Gastrocnemius medialis (tissue), 4 donors: ENCODE measurements around the gene NLRP2B. TPM values are rescaled to one million over a fixed set of nuclear protein-coding genes. Genes with fewer than 3 reads are reported as not detected.
"Not testable (repeated sequence)": the region's sequence is repeated elsewhere in the genome, so short reads cannot be mapped to it uniquely, and the experiment has no call there.

Experiments used
- ATAC-seq, 2 donors: fragments of 150-250 bp; one replicate each; pipeline ENCODE4 v1.9.1; 2016
- DNase-seq, 2 donors: peaks; one replicate each; pipeline ENCODE4 v3.0.0-alpha.2; 2019
- H3K27ac ChIP-seq, 4 donors: fragments of 200-600 bp; sonication (generic); 1 replicate in 1 of 4; 2 replicates in 3 of 4; pipeline ENCODE4 v1.5.1; 2016 to 2018; ENCODE audit warnings: mild to moderate bottlenecking in 2 of 4, moderate library complexity in 1 of 4
- H3K27me3 ChIP-seq, 3 donors: fragments of 200-600 bp; sonication (generic) in 2 of 3; 1 replicate in 1 of 3; 2 replicates in 2 of 3; pipeline versions ENCODE4 v1.5.1 to v1.6.0; 2016 to 2019; ENCODE audit warnings: mild to moderate bottlenecking in 1 of 3, moderate library complexity in 1 of 3
- H3K36me3 ChIP-seq, 2 donors: fragments of 200-600 bp; sonication (generic) in 1 of 2; one replicate each; pipeline ENCODE4 v1.5.1; 2017 to 2018
- H3K4me1 ChIP-seq, 2 donors: fragments of 200-600 bp; sonication (generic) in 1 of 2; one replicate each; pipeline ENCODE4 v1.5.1; 2016 to 2017; ENCODE audit warnings: mild to moderate bottlenecking in 2 of 2
- H3K4me3 ChIP-seq, 4 donors: fragments of 200-600 bp; sonication (generic) in 3 of 4; 1 replicate in 1 of 4; 2 replicates in 3 of 4; pipeline ENCODE4 v1.5.1; 2016 to 2019; ENCODE audit warnings: mild to moderate bottlenecking in 2 of 4
- H3K9me3 ChIP-seq, 3 donors: fragments of 200-600 bp; sonication (generic) in 2 of 3; 1 replicate in 1 of 3; 2 replicates in 2 of 3; pipeline ENCODE4 v1.5.1; 2016 to 2019
- POLR2A ChIP-seq, 2 donors: fragments of 450-650 bp; IDR thresholded peaks; one replicate each; pipeline ENCODE4 v1.6.1; 2017; ENCODE audit warnings: antibody characterized with exemption in 2 of 2, mild to moderate bottlenecking in 2 of 2, moderate library complexity in 2 of 2
- in situ Hi-C, 4 donors: fragments of 200-750 bp; cut with MboI; loops; one replicate each; pipeline versions ENCODE4 v1.15.0 to v1.8.0; 2017; ENCODE audit warnings: low sequenced_read_pairs in 4 of 4
- intact Hi-C: fragments of 100-400 bp; cut with DNase I; formaldehyde crosslinking; loops from one replicate; pipeline ENCODE4 v1.15.1; 2023; ENCODE audit warnings: low total_unique reads
- total RNA-seq, 4 donors: library from RNA; depleted of rRNA; stranded (reverse); fragments of >200 nt; gene quantifications; one replicate each; pipeline versions ENCODE4 v1.1.0 to v1.2.3, GENCODE V29; 2016
- TF ChIP-seq, protein P1 (sequence below), 5 experiments: fragments of 450-650 bp in 3 of 5; fragments of 200-600 bp in 2 of 5; sonication (generic) in 2 of 5; IDR thresholded peaks in 4 of 5; conservative IDR thresholded peaks in 1 of 5; 1 replicate in 4 of 5; 2 replicates in 1 of 5; pipeline ENCODE4 v1.5.1; 2016 to 2019; ENCODE audit warnings: antibody characterized with exemption in 5 of 5, mild to moderate bottlenecking in 3 of 5, moderate library complexity in 3 of 5

Gene NLRP2B
- under 1 TPM in 1 of 4 donors, not detected in 3; 0.36 TPM for total RNA-seq

DNA sequence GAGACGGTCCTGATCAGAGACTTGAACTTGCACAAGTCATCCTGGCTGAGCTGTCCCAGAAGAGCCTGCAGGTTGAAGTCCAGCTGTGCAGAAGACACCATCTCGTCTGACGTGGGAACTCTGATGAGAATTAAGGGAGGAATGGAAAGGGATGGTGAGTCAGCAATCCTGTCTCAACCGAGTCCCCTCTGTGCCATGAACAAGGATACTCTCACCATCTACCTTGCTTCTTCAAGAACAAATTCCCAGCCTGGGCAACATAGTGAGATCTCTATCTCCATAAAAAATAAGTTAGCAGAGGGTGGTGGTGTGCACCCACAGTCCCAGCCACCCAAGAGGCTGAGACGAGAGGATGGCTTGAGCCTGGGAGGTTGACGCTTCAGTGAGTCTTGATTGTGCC, at the start of gene NLRP2B:
Gene NLRP2B (minus strand): TSS at position 101 of the 400 bp plus-strand sequence.
- TF ChIP-seq, protein P1, sequence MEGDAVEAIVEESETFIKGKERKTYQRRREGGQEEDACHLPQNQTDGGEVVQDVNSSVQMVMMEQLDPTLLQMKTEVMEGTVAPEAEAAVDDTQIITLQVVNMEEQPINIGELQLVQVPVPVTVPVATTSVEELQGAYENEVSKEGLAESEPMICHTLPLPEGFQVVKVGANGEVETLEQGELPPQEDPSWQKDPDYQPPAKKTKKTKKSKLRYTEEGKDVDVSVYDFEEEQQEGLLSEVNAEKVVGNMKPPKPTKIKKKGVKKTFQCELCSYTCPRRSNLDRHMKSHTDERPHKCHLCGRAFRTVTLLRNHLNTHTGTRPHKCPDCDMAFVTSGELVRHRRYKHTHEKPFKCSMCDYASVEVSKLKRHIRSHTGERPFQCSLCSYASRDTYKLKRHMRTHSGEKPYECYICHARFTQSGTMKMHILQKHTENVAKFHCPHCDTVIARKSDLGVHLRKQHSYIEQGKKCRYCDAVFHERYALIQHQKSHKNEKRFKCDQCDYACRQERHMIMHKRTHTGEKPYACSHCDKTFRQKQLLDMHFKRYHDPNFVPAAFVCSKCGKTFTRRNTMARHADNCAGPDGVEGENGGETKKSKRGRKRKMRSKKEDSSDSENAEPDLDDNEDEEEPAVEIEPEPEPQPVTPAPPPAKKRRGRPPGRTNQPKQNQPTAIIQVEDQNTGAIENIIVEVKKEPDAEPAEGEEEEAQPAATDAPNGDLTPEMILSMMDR (IDR thresholded peaks at IDR 0.05 in 4 of 5, conservative IDR thresholded peaks at IDR 0.05 in 1 of 5) = no peak
- TF ChIP-seq POLR2A (IDR thresholded peaks at IDR 0.05) = no peak
- Histone ChIP-seq H3K4me1 (no peaks in the 10 kb centered on the region), H3K27ac (no peak within 1 kb of the TSS), H3K36me3 (no peaks in the 10 kb centered on the region), H3K9me3 (no peaks in the 10 kb centered on the region), H3K27me3 (no peaks in the 10 kb centered on the region), H3K4me3 (no peak within 1 kb of the TSS)
- in situ Hi-C loops = no loop called here
- ATAC-seq (no peak), DNase-seq (no peak)
- intact Hi-C loops = no loop called here

DNA sequence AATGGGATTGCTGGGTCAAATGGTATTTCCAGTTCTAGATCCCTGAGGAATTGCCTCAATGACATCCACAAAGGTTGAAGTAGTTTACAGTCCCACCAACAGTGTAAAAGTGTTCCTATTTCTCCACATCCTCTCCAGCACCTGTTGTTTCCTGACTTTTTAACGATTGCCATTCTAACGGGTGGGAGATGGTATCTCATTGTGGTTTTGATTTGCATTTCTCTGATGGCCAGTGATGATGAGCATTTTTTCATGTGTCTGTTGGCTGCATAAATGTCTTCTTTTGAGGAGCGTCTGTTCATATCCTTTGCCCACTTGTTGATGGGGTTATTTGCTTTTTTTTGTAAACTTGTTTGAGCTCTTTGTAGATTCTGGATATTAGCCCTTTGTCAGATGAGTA, 45.9 kb upstream of the NLRP2B start:
- DNase-seq, H3K27me3 ChIP-seq, H3K9me3 ChIP-seq, H3K4me3 ChIP-seq, in situ Hi-C loops, intact Hi-C loops, ATAC-seq, H3K4me1 ChIP-seq, H3K36me3 ChIP-seq, H3K27ac ChIP-seq: not testable (repeated sequence)

DNA sequence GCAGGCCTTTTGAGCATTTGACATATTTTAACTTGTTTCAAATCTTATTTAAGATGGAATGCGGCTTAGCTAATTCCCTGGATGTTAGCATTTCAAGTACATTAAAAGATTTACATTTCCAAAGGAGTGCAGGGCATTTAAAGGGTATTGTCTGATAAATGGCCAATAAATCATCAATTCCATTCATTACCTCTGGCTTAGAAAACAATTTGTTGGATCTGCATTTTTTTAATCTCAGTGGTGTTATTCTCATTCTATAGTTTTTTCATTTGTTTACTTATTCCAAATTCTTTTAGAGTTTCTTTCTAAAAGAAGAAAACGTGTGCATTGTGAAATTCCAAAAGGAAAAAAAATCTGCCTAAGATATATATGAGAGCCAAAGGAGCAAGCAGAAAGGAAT, 1.3 kb upstream of the NLRP2B start:
- DNase-seq (no peak), ATAC-seq (no peak)
- Histone ChIP-seq H3K4me3 (no peak overlapping the region), H3K4me1 (no peaks in the 10 kb centered on the region), H3K27me3 (no peaks in the 10 kb centered on the region), H3K27ac (no peak overlapping the region), H3K36me3 (no peaks in the 10 kb centered on the region), H3K9me3 (no peaks in the 10 kb centered on the region)
- TF ChIP-seq, protein P1 (IDR thresholded peaks at IDR 0.05 in 4 of 5, conservative IDR thresholded peaks at IDR 0.05 in 1 of 5) = no peak
- TF ChIP-seq POLR2A (IDR thresholded peaks at IDR 0.05) = no peak
- in situ Hi-C loops = no loop called here
- intact Hi-C loops = no loop called here

DNA sequence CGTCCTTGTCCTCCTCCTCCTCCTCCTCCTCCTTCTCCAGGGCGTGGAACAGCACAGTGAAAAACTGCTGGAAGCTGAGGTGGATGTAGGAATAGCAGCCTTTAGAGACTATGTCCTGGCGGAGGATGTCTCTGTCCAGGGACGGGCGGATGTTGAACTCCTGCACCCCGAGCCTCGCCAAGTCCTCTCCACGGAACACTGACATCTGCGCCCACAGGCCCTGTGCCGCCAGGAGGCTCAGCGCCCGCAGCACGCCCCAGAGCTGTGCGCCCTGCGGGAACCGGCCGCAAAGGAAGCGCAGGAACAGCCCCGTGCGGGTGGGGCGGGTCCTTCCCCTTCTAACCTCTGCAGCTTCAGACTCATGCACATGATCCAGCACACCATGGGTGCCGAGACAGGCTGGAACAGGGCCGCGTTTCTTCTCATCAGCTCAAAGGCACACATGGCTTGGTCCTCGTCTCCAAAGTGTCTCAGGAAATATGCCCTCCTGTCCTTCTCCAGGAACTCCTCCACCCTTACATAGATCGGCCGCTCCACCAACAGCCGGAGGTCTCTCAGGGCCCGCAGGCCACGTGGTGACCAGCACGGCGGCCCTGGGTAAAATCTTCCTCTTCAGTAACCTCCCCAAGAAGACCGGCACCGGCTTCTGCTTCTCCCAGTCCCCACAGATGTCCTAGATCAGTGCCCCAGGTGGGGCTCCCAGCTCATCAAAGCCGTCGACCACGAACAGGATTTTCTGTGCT, 1.2 kb downstream of the NLRP2B start:
- intact Hi-C loops = no loop called here
- no peak overlapping the region for H3K27ac ChIP-seq
- DNase-seq (no peak), ATAC-seq (no peak)
- H3K27me3 ChIP-seq = no peaks in the 10 kb centered on the region
- H3K9me3 ChIP-seq = no peaks in the 10 kb centered on the region
- no peak overlapping the region for H3K4me3 ChIP-seq
- no peaks in the 10 kb centered on the region for H3K4me1 ChIP-seq
- TF ChIP-seq, protein P1 (IDR thresholded peaks at IDR 0.05 in 4 of 5, conservative IDR thresholded peaks at IDR 0.05 in 1 of 5) = no peak
- in situ Hi-C loops = no loop called here
- no peaks in the 10 kb centered on the region for H3K36me3 ChIP-seq

GRCh38 chrX:57677132-57677858, 2.8 kb downstream of the NLRP2B start:
- no peak for ATAC-seq
- no peaks in the 10 kb centered on the region for H3K9me3 ChIP-seq
- H3K27ac ChIP-seq = no peak overlapping the region
- TF ChIP-seq POLR2A (IDR thresholded peaks at IDR 0.05) = no peak
- TF ChIP-seq, protein P1 (IDR thresholded peaks at IDR 0.05 in 4 of 5, conservative IDR thresholded peaks at IDR 0.05 in 1 of 5) = no peak
- intact Hi-C loops = no loop called here
- no peaks in the 10 kb centered on the region for H3K4me1 ChIP-seq
- in situ Hi-C loops = no loop called here
- H3K4me3 ChIP-seq = no peak overlapping the region
- no peak for DNase-seq
- H3K27me3 ChIP-seq = no peaks in the 10 kb centered on the region
- H3K36me3 ChIP-seq = no peaks in the 10 kb centered on the region
